HG02588 (cell line): ENCODE data around the gene TAF4.
"Not testable (repeated sequence)": the region's sequence is repeated elsewhere in the genome, so short reads cannot be mapped to it uniquely, and the experiment has no call there.

ENCODE experiments used
- ATAC-seq: cut with Tn5 transposase; IDR thresholded peaks from one replicate; pipeline ENCODE4 v1.9.1; 2021; ENCODE audit warnings: mild to moderate bottlenecking, moderate library complexity; ENCODE audit not compliant: unreplicated experiment

TAF4 gene

GRCh38 chr20:62065674-62066338 lies at the start of gene TAF4:
Gene TAF4, minus strand, starts transcription at chr20:62065881. Its CDS starts 71 bp downstream, at chr20:62065810.
- ATAC-seq: peak; percentile 67

GRCh38 chr20:62114894-62115293 lies 49.2 kb upstream of the TAF4 start:
- no peak for ATAC-seq

GRCh38 chr20:62112368-62112767 lies 46.7 kb upstream of the TAF4 start:
- ATAC-seq: no peak

- ATAC-seq: no peak
These were observed 45.5 kb upstream of the TAF4 start for GRCh38 chr20:62111148-62111547.

GRCh38 chr20:62105592-62105991 lies 39.9 kb upstream of the TAF4 start:
- ATAC-seq: no peak

GRCh38 chr20:62104791-62105345 lies 39.2 kb upstream of the TAF4 start:
- no peak for ATAC-seq

- ATAC-seq: no peak
These were observed 38.6 kb upstream of the TAF4 start for GRCh38 chr20:62104234-62104789.

GRCh38 chr20:62103508-62104233 lies 38.0 kb upstream of the TAF4 start:
- no peak for ATAC-seq

- ATAC-seq: no peak
These were observed 35.4 kb upstream of the TAF4 start for GRCh38 chr20:62101078-62101477.

GRCh38 chr20:62097881-62098407 lies 32.3 kb upstream of the TAF4 start:
- ATAC-seq: no peak

GRCh38 chr20:62096421-62097380 lies 31.0 kb upstream of the TAF4 start:
- no peak for ATAC-seq

GRCh38 chr20:62089393-62089792 lies 23.7 kb upstream of the TAF4 start:
- no peak for ATAC-seq

- no peak for ATAC-seq
These were observed 22.8 kb upstream of the TAF4 start for GRCh38 chr20:62088258-62089127.

- ATAC-seq: no peak
These were observed 22.0 kb upstream of the TAF4 start for GRCh38 chr20:62087632-62088031.

- no peak for ATAC-seq
These were observed 21.5 kb upstream of the TAF4 start for GRCh38 chr20:62087227-62087626.

- ATAC-seq: no peak
These were observed 19.5 kb upstream of the TAF4 start for GRCh38 chr20:62085206-62085605.

GRCh38 chr20:62084224-62084623 lies 18.5 kb upstream of the TAF4 start:
- not testable (repeated sequence) for ATAC-seq

- no peak for ATAC-seq
These were observed 17.6 kb upstream of the TAF4 start for GRCh38 chr20:62083312-62083711.

GRCh38 chr20:62080249-62080990 lies 14.7 kb upstream of the TAF4 start:
- ATAC-seq: no peak
